HEK293 (cell line): ENCODE results near the gene PLEKHJ1.

Experiments
- CTCF ChIA-PET: fragments of 350-600 bp; formaldehyde crosslinking; extraction: SDS; loops from one replicate; lab custom pipeline; 2021; ENCODE audit warnings: antibody characterized with exemption; lab: Yijun Ruan, JAX
- POLR2A ChIA-PET: fragments of 300-600 bp; formaldehyde crosslinking; extraction: SDS; loops from one replicate; lab custom pipeline; 2020; ENCODE audit warnings: antibody characterized with exemption, inconsistent platforms; lab: Yijun Ruan, JAX
- H3K27ac ChIP-seq: fragments of 200-500 bp; sonication (Bioruptor generic); 2 replicates; pipeline ENCODE4 v1.5.1; 2014; ENCODE audit warnings: low read depth, low read length, control low read depth, inconsistent platforms; ENCODE audit errors: extremely low read depth
- H3K36me3 ChIP-seq, 2 experiments: fragments of 200-500 bp in 1 of 2; sonication (Bioruptor generic) in 1 of 2; 1 replicate in 1 of 2; 2 replicates in 1 of 2; pipeline ENCODE4 v1.5.1; 2014 to 2017; ENCODE audit warnings: inconsistent platforms in 2 of 2, low read length in 2 of 2; ENCODE audit not compliant: control insufficient read depth in 2 of 2, insufficient read depth in 1 of 2
- H3K4me1 ChIP-seq: fragments of 200-500 bp; sonication (Bioruptor generic); 2 replicates; pipeline ENCODE4 v1.5.1; 2014; ENCODE audit warnings: mild to moderate bottlenecking, low read length, inconsistent platforms; ENCODE audit not compliant: control insufficient read depth, insufficient read depth
- H3K4me3 ChIP-seq: 2 replicates; pipeline ENCODE4 v1.5.1; 2011; ENCODE audit warnings: low read depth, mild to moderate bottlenecking, control low read depth, low read length, moderate library complexity
- H3K9me3 ChIP-seq: fragments of 200-500 bp; sonication (Bioruptor generic); 2 replicates; pipeline ENCODE4 v1.5.1; 2014; ENCODE audit warnings: low read depth, low read length, inconsistent platforms; ENCODE audit not compliant: control insufficient read depth, insufficient read depth
- EGR2 ChIP-seq: fragments of 450-650 bp; formaldehyde crosslinking; IDR thresholded peaks from 2 replicates; pipeline ENCODE4 v1.5.1; 2016; ENCODE audit warnings: low read depth, missing biosample characterization, missing genetic modification characterization
- GLI4 ChIP-seq: fragments of 450-650 bp; formaldehyde crosslinking; IDR thresholded peaks from 2 replicates; pipeline ENCODE4 v1.5.1; 2016; ENCODE audit warnings: missing biosample characterization, missing genetic modification characterization
- HIC1 ChIP-seq: fragments of 450-650 bp; formaldehyde crosslinking; IDR thresholded peaks from 2 replicates; pipeline ENCODE4 v1.5.1; 2016; ENCODE audit warnings: missing biosample characterization, missing genetic modification characterization
- KLF9 ChIP-seq: fragments of 450-650 bp; formaldehyde crosslinking; IDR thresholded peaks from 2 replicates; pipeline ENCODE4 v1.5.1; 2016; ENCODE audit warnings: missing biosample characterization, missing genetic modification characterization, low read depth
- OSR2 ChIP-seq: fragments of 450-650 bp; formaldehyde crosslinking; IDR thresholded peaks from 2 replicates; pipeline ENCODE4 v1.5.1; 2016; ENCODE audit warnings: missing biosample characterization, missing genetic modification characterization
- REST ChIP-seq: fragments of 450-650 bp; formaldehyde crosslinking; IDR thresholded peaks from 2 replicates; pipeline ENCODE4 v1.5.1; 2016; ENCODE audit warnings: missing biosample characterization, missing genetic modification characterization
- SP2 ChIP-seq: fragments of 450-650 bp; formaldehyde crosslinking; IDR thresholded peaks from 2 replicates; pipeline ENCODE4 v1.5.1; 2016; ENCODE audit warnings: missing biosample characterization, missing genetic modification characterization
- SP3 ChIP-seq: fragments of 450-650 bp; formaldehyde crosslinking; IDR thresholded peaks from 2 replicates; pipeline ENCODE4 v1.5.1; 2016; ENCODE audit warnings: missing biosample characterization, missing genetic modification characterization
- ZBTB20 ChIP-seq: fragments of 450-650 bp; formaldehyde crosslinking; IDR thresholded peaks from 2 replicates; pipeline ENCODE4 v1.5.1; 2016; ENCODE audit warnings: missing biosample characterization, missing genetic modification characterization
- ZBTB26 ChIP-seq: fragments of 450-650 bp; formaldehyde crosslinking; optimal IDR thresholded peaks from 2 replicates; pipeline ENCODE3; 2016; ENCODE audit warnings: missing biosample characterization, mild to moderate bottlenecking, missing genetic modification characterization
- ZBTB49 ChIP-seq: fragments of 450-650 bp; formaldehyde crosslinking; IDR thresholded peaks from 2 replicates; pipeline ENCODE4 v1.5.1; 2016; ENCODE audit warnings: missing biosample characterization, missing genetic modification characterization, low read depth
- ZFHX2 ChIP-seq: fragments of 450-650 bp; formaldehyde crosslinking; conservative IDR thresholded peaks from 2 replicates; pipeline ENCODE4 v1.5.1; 2016; ENCODE audit warnings: missing biosample characterization, missing genetic modification characterization
- ZIC2 ChIP-seq: fragments of 450-650 bp; formaldehyde crosslinking; IDR thresholded peaks from 2 replicates; pipeline ENCODE4 v1.5.1; 2016; ENCODE audit warnings: missing biosample characterization, missing genetic modification characterization
- ZNF155 ChIP-seq: fragments of 450-650 bp; formaldehyde crosslinking; IDR thresholded peaks from 2 replicates; pipeline ENCODE4 v1.5.1; 2016; ENCODE audit warnings: missing biosample characterization, missing genetic modification characterization
- ZNF362 ChIP-seq: fragments of 450-650 bp; formaldehyde crosslinking; IDR thresholded peaks from 2 replicates; pipeline ENCODE4 v1.5.1; 2016; ENCODE audit warnings: missing biosample characterization, missing genetic modification characterization
- ZNF473 ChIP-seq: fragments of 450-650 bp; formaldehyde crosslinking; IDR thresholded peaks from 2 replicates; pipeline ENCODE4 v1.5.1; 2017; ENCODE audit warnings: missing biosample characterization, missing genetic modification characterization
- ZNF600 ChIP-seq: fragments of 450-650 bp; formaldehyde crosslinking; IDR thresholded peaks from 2 replicates; pipeline ENCODE4 v1.5.1; 2016; ENCODE audit warnings: missing biosample characterization, missing genetic modification characterization
- ZNF623 ChIP-seq: fragments of 450-650 bp; formaldehyde crosslinking; IDR thresholded peaks from 2 replicates; pipeline ENCODE4 v1.5.1; 2016; ENCODE audit warnings: missing biosample characterization, missing genetic modification characterization

Gene PLEKHJ1

GRCh38 chr19:2242816-2243215 lies 6.7 kb upstream of the PLEKHJ1 start (continued):
- no peak for TF ChIP-seq ZBTB49
- no peak for TF ChIP-seq ZNF155 (tag by site-specific recombination)
- TF ChIP-seq ZNF473 (tag by site-specific recombination): no peak
- TF ChIP-seq ZNF362 (tag by site-specific recombination): no peak
- TF ChIP-seq OSR2 (tag by site-specific recombination): no peak

GRCh38 chr19:2242092-2242537 lies 6.0 kb upstream of the PLEKHJ1 start:
- H3K27ac ChIP-seq: no peak overlapping the region
- CTCF ChIA-PET: no interaction called here
- 0 out of 2 replicates have a peak, but pooled peaks have one; percentile 12 for TF ChIP-seq ZIC2 (tag by site-specific recombination)
- TF ChIP-seq ZBTB49: no peak
- TF ChIP-seq, all 188 proteins: peak for 1
- H3K4me3 ChIP-seq: no peak overlapping the region
- H3K4me1 ChIP-seq: peaks cover 4% of the 10 kb centered on the region; the same call in 1 of the 2 replicates
- POLR2A ChIA-PET: no interaction called here
- no peaks in the 10 kb centered on the region for H3K9me3 ChIP-seq
- H3K36me3 ChIP-seq: peaks cover 10 to 78% of the 10 kb centered on the region in 2 experiments

GRCh38 chr19:2240881-2241760 lies 5.0 kb upstream of the PLEKHJ1 start:
- Histone ChIP-seq H3K36me3 (peaks cover 10 to 68% of the 10 kb centered on the region in 2 experiments), H3K4me1 (peaks cover 4% of the 10 kb centered on the region; the same call in 1 of the 2 replicates), H3K9me3 (no peaks in the 10 kb centered on the region), H3K4me3 (no peak overlapping the region), H3K27ac (0 out of 2 replicates have a peak overlapping the region, but pooled peaks have one; percentile 22)
- ChIA-PET POLR2A (no interaction called here), CTCF (interaction anchor here (4.5 kb wide), 1 partner anchor 21 kb away, joined by 29 read pairs; no protein-coding TSS in a partner anchor)
- TF ChIP-seq ZBTB20 (peak; percentile 53), REST (tag by site-specific recombination) (peak; percentile 66), HIC1 (tag by site-specific recombination) (0 out of 2 replicates have a peak, but pooled peaks have one; percentile 22), SP2 (tag by site-specific recombination) (peak; percentile 29; the same call in 1 of the 2 replicates), ZNF623 (tag by site-specific recombination) (no peak), KLF9 (tag by site-specific recombination) (peak; percentile 50; the same call in 1 of the 2 replicates), GLI4 (tag by site-specific recombination) (no peak), ZBTB26 (tag by site-specific recombination) (peak; percentile 16), ZFHX2 (tag by site-specific recombination) (peak; percentile 91), EGR2 (peak; percentile 90), SP3 (tag by site-specific recombination) (no peak), ZNF600 (tag by site-specific recombination) (0 out of 2 replicates have a peak, but pooled peaks have one; percentile 7)
